RCC 7860 (cell line): ENCODE measurements around the gene LCN2.
"Not testable (repeated sequence)": the region's sequence is repeated elsewhere in the genome, so short reads cannot be mapped to it uniquely, and the experiment has no call there.

Experiments used
- DNase-seq: peaks from one replicate; pipeline ENCODE4 v3.0.0-alpha.2; 2015; ENCODE audit warnings: low spot score
- FAIRE-seq: peaks from 2 replicates; lab custom pipeline; 2012; peaks lifted over from hg19 to GRCh38; lab: Jason Lieb, UNC

Gene LCN2

GRCh38 chr9:128149001-128149701 is at the start of gene LCN2:
Gene LCN2, plus strand, starts transcription at chr9:128149453. Its CDS starts 73 bp downstream, at chr9:128149526.
- peak; percentile 4 for DNase-seq
- no peak for FAIRE-seq

GRCh38 chr9:128099932-128100491 is 49.2 kb upstream of the LCN2 start:
- no peak for FAIRE-seq
- DNase-seq: no peak

- FAIRE-seq: no peak
Measured at GRCh38 chr9:128100581-128100980, 48.7 kb upstream of the LCN2 start.

GRCh38 chr9:128101231-128101661 is 48.0 kb upstream of the LCN2 start:
- FAIRE-seq (no peak), DNase-seq (peak; percentile 31)

More at GRCh38 chr9:128100581-128100980, 48.7 kb upstream of the LCN2 start:
- no peak for DNase-seq

- FAIRE-seq (no peak), DNase-seq (no peak)
Measured at GRCh38 chr9:128101690-128102089, 47.6 kb upstream of the LCN2 start.

GRCh38 chr9:128102196-128102595 is 47.1 kb upstream of the LCN2 start:
- FAIRE-seq (no peak), DNase-seq (no peak)

GRCh38 chr9:128102861-128103588 is 46.2 kb upstream of the LCN2 start:
- no peak for FAIRE-seq

GRCh38 chr9:128103589-128103962 is 45.7 kb upstream of the LCN2 start:
- DNase-seq (no peak), FAIRE-seq (no peak)

More at GRCh38 chr9:128102861-128103588, 46.2 kb upstream of the LCN2 start:
- DNase-seq: no peak

GRCh38 chr9:128104171-128104618 is 45.1 kb upstream of the LCN2 start:
- no peak for FAIRE-seq

GRCh38 chr9:128105538-128106175 is 43.6 kb upstream of the LCN2 start:
- FAIRE-seq (no peak), DNase-seq (no peak)

More at GRCh38 chr9:128104171-128104618, 45.1 kb upstream of the LCN2 start:
- no peak for DNase-seq

GRCh38 chr9:128106181-128106939 is 42.9 kb upstream of the LCN2 start:
- DNase-seq: no peak
- no peak for FAIRE-seq

- no peak for FAIRE-seq
- DNase-seq: no peak
Measured at GRCh38 chr9:128106940-128107467, 42.2 kb upstream of the LCN2 start.

GRCh38 chr9:128107468-128108268 is 41.6 kb upstream of the LCN2 start:
- FAIRE-seq: no peak
- DNase-seq: no peak

- DNase-seq: no peak
- FAIRE-seq: no peak
Measured at GRCh38 chr9:128108269-128109049, 40.8 kb upstream of the LCN2 start.

GRCh38 chr9:128109050-128109709 is 40.1 kb upstream of the LCN2 start:
- DNase-seq: no peak
- no peak for FAIRE-seq

GRCh38 chr9:128111726-128112125 is 37.5 kb upstream of the LCN2 start:
- not testable (repeated sequence) for DNase-seq, FAIRE-seq

GRCh38 chr9:128113526-128114325 is 35.5 kb upstream of the LCN2 start:
- FAIRE-seq: no peak
- no peak for DNase-seq
